H1 (cell line): Measurements from ENCODE around the gene KRTAP4-5. TPM values are rescaled to one million over a fixed set of nuclear protein-coding genes. Genes with fewer than 3 reads are reported as not detected.

Experiments used
- HDAC2 ChIP-seq, 2 experiments: fragments of 300-600 bp in 1 of 2; sonication (generic) in 1 of 2; IDR thresholded peaks; 2 replicates each; pipeline ENCODE4 v1.6.1; 2011 to 2012; ENCODE audit warnings: low read depth in 2 of 2, low read length in 2 of 2, mild to moderate bottlenecking in 2 of 2, moderate library complexity in 2 of 2, borderline replicate concordance in 1 of 2, inconsistent platforms in 1 of 2
- RXRA ChIP-seq: IDR thresholded peaks from 2 replicates; pipeline ENCODE4 v1.6.1; 2011; ENCODE audit warnings: low read depth, mild to moderate bottlenecking, low read length, moderate library complexity; ENCODE audit not compliant: insufficient read depth
- polyA plus RNA-seq, 7 experiments: library from polyadenylated mRNA; depleted of rRNA in 3 of 7; stranded (reverse) in 5 of 7; unstranded in 2 of 7; fragments of >200 nt in 5 of 7; fragments of 200-250 nt in 2 of 7; gene quantifications; 1 replicate in 5 of 7; 2 replicates in 1 of 7; 4 replicates in 1 of 7; pipeline versions ENCODE4 v1.2.1 to v1.2.3, GENCODE V29; 2011 to 2013; ENCODE audit warnings: missing spikeins in 2 of 7, mixed read lengths in 2 of 7
- total RNA-seq: library from RNA; stranded (reverse); fragmentation: NEBNext Ultra II Directional; extraction: Animal tissue kit (Norgen Biotek cat#: 25700); gene quantifications from 2 replicates; pipeline ENCODE4 v1.2.1, GENCODE V29; 2021

KRTAP4-5 gene
- total and polyA plus RNA-seq, 2 of the 8 experiments (the other 6 are each of a cell fraction or from before 2014, with no cell fraction given) = not detected

- TF ChIP-seq RXRA (no peak), HDAC2 (IDR thresholded peaks at IDR 0.05; ENCODE audit: borderline replicate concordance in 1 of 2, low read depth in 2 of 2, low read length in 2 of 2) (no peak)
Measured at GRCh38 chr17:41167561-41167960, 17.9 kb upstream of the KRTAP4-5 start (continued).
